Effector memory CD4-positive, alpha-beta T cell (primary cell): ENCODE data around the gene VAMP8.
A peak's percentile ranks its signal among the peaks of the same experiment; 100 is the strongest.
"Not testable (repeated sequence)": the region's sequence is repeated elsewhere in the genome, so short reads cannot be mapped to it uniquely, and the experiment has no call there.

Experiments used
- DNase-seq, 3 donors: peaks; one replicate each; pipeline ENCODE4 v3.0.0-alpha.2; 2020
- H3K27ac ChIP-seq: 2 replicates; pipeline ENCODE4 v1.7.0; 2013; ENCODE audit warnings: mild to moderate bottlenecking, low read length, moderate library complexity; ENCODE audit not compliant: insufficient read depth, poor library complexity, severe bottlenecking
- H3K27me3 ChIP-seq: replicated peaks from 2 replicates; pipeline ENCODE4 v1.7.0; 2013; ENCODE audit warnings: mild to moderate bottlenecking, low read length; ENCODE audit not compliant: insufficient read depth, control insufficient read depth, poor library complexity, severe bottlenecking
- H3K36me3 ChIP-seq: 2 replicates; pipeline ENCODE4 v1.7.0; 2013; ENCODE audit warnings: mild to moderate bottlenecking, low read length, moderate library complexity; ENCODE audit not compliant: control insufficient read depth, insufficient read depth
- H3K4me1 ChIP-seq: 2 replicates; pipeline ENCODE4 v1.7.0; 2013; ENCODE audit warnings: low read length, mild to moderate bottlenecking; ENCODE audit not compliant: control insufficient read depth, insufficient read depth, poor library complexity, severe bottlenecking
- H3K4me3 ChIP-seq: 2 replicates; pipeline ENCODE4 v1.7.0; 2013; ENCODE audit warnings: low read length, low read depth, mild to moderate bottlenecking; ENCODE audit not compliant: insufficient read depth, poor library complexity, severe bottlenecking
- H3K9me3 ChIP-seq: 2 replicates; pipeline ENCODE4 v1.7.0; 2013; ENCODE audit warnings: mild to moderate bottlenecking, low read length, moderate library complexity; ENCODE audit not compliant: control insufficient read depth

VAMP8 gene

DNA sequence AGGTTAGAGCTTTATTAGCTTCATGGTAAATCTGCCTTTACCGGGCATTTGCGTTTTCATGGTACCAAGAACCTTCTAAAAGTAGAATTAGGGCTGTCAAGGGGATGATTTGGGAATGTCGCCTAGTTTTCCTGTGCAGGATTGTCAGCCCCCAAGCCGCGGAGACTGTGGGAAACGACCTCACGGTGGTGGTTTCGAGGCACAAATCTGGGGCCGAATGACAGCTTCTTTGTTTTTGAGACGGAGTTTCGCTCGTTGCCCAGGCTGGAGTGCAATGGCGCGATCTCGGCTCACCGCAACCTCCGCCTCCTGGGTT, 38.0 kb downstream of the VAMP8 start:
- H3K27me3 ChIP-seq, result no peaks in the 10 kb centered on the region
- H3K4me3 ChIP-seq, result no peak overlapping the region
- H3K9me3 ChIP-seq, result no peaks in the 10 kb centered on the region
- H3K27ac ChIP-seq, result no peak overlapping the region
- H3K36me3 ChIP-seq, result peaks cover 14% of the 10 kb centered on the region
- H3K4me1 ChIP-seq, result peaks cover 10% of the 10 kb centered on the region
- no peak for DNase-seq

GRCh38 chr2:85617723-85618122, 40.3 kb downstream of the VAMP8 start:
- not testable (repeated sequence) for H3K27ac ChIP-seq, H3K9me3 ChIP-seq, H3K27me3 ChIP-seq, DNase-seq, H3K4me3 ChIP-seq
- peaks cover 28% of the 10 kb centered on the region for H3K36me3 ChIP-seq
- peaks cover 10% of the 10 kb centered on the region for H3K4me1 ChIP-seq

DNA sequence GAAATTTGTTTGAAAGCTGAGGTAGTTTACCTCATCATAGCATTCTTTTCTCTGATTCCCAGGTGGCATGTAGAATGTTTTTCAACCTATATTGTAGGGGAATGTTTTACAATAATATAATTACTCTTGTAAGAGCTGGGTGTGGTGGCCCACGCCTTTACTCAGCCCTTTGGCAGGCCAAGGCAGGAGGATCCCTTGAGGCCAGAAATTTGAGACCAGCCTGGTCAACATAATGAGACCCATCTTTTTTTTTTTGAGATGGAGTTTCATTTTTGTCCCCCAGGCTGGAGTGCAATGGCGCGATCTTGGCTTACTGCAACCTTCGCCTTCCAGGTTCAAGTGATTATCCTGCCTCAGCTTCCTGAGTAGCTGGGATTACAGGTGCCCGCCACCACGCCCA, 42.2 kb downstream of the VAMP8 start:
- no peak overlapping the region for H3K27ac ChIP-seq
- H3K36me3 ChIP-seq, result peaks cover 43% of the 10 kb centered on the region
- H3K9me3 ChIP-seq, result no peaks in the 10 kb centered on the region
- H3K27me3 ChIP-seq, result no peaks in the 10 kb centered on the region
- no peak for DNase-seq
- H3K4me3 ChIP-seq, result no peak overlapping the region
- peaks cover 10% of the 10 kb centered on the region for H3K4me1 ChIP-seq

DNA sequence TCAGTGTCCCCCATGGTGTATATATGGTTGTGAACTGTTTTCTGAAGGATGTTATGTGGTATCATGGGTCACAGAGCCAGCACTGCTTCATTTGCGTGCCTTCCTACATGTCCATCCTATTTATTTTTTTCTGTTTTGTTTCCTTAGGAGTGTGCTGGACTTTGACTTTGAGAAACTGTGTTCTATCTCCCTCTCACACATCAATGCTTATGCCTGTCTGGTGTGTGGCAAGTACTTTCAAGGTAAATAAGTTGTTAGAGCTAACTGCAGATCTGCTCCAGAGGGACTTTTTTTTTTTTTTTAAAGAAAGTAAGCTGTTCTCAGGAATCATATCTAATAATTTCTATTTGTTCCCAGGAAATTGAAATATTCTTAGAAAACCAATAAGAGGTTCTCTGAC, 44.0 kb downstream of the VAMP8 start:
- Histone ChIP-seq H3K27ac (no peak overlapping the region), H3K4me3 (no peak overlapping the region), H3K36me3 (peaks cover 57% of the 10 kb centered on the region), H3K9me3 (no peaks in the 10 kb centered on the region), H3K4me1 (peaks cover 10% of the 10 kb centered on the region), H3K27me3 (no peaks in the 10 kb centered on the region)
- no peak for DNase-seq

- H3K27ac ChIP-seq, result no peak overlapping the region
- peaks cover 79% of the 10 kb centered on the region for H3K36me3 ChIP-seq
- no peak for DNase-seq
- no peaks in the 10 kb centered on the region for H3K4me1 ChIP-seq
- H3K4me3 ChIP-seq, result no peak overlapping the region
- no peaks in the 10 kb centered on the region for H3K27me3 ChIP-seq
- no peaks in the 10 kb centered on the region for H3K9me3 ChIP-seq
Measured at GRCh38 chr2:85623991-85624390, 46.6 kb downstream of the VAMP8 start.

GRCh38 chr2:85628658-85629057, 51.3 kb downstream of the VAMP8 start:
- peaks cover 75% of the 10 kb centered on the region for H3K36me3 ChIP-seq
- H3K27ac ChIP-seq, result peak overlapping the region; percentile 25
- no peak overlapping the region for H3K4me3 ChIP-seq
- no peaks in the 10 kb centered on the region for H3K27me3 ChIP-seq
- H3K4me1 ChIP-seq, result no peaks in the 10 kb centered on the region
- no peaks in the 10 kb centered on the region for H3K9me3 ChIP-seq
- DNase-seq, result no peak

DNA sequence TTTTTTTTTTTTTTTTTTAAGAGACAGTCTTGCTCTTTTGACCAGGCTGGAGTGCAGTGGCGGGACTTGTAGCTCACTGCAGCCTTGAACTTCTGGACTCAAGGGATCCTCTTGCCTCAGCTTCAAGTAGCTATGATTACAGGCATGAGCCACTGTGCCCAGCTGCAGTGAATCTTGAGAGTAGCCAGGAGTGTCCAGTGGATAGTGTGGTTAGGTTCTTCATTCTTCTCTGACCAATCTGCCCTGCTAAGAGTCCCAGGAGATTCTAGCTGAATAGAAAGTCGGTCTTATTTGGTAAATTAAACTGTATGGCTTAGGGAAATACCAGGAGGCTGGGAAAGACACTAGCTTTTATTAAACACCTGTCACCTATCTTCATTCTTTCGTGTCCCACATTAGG, 53.9 kb downstream of the VAMP8 start:
- no peaks in the 10 kb centered on the region for H3K9me3 ChIP-seq
- DNase-seq, result no peak
- no peak overlapping the region for H3K27ac ChIP-seq
- no peak overlapping the region for H3K4me3 ChIP-seq
- H3K4me1 ChIP-seq, result no peaks in the 10 kb centered on the region
- no peaks in the 10 kb centered on the region for H3K27me3 ChIP-seq
- H3K36me3 ChIP-seq, result peaks cover 73% of the 10 kb centered on the region
